ENCODE measurements around the gene EEF1G.

GRCh38 chr11:62595124-62595523 lies 21.4 kb upstream of the EEF1G start:
- TF ChIP-seq CTCF (IDR thresholded peaks at IDR 0.05) = no peak
- no peak for TF ChIP-seq POLR2A (IDR thresholded peaks at IDR 0.05)
- no peak for TF ChIP-seq EP300 (IDR thresholded peaks at IDR 0.05)
- TF ChIP-seq POLR2AphosphoS5 (IDR thresholded peaks at IDR 0.05) = no peak
